WI38 (cell line): ENCODE data around the gene RBP5.

Experiments used
- H3K4me3 ChIP-seq: 2 replicates; pipeline ENCODE4 v1.5.1; 2011; ENCODE audit warnings: low read depth, mild to moderate bottlenecking, control low read depth, low read length
- CTCF ChIP-seq: IDR thresholded peaks from 2 replicates; pipeline ENCODE4 v1.5.1; 2012; ENCODE audit warnings: low read depth, mild to moderate bottlenecking, control low read depth, low read length

The RBP5 gene

GRCh38 chr12:7161811-7162210, 33.1 kb upstream of the RBP5 start:
- H3K4me3 ChIP-seq, result no peak overlapping the region
- TF ChIP-seq CTCF, result no peak

- no peak for TF ChIP-seq CTCF
- H3K4me3 ChIP-seq, result no peak overlapping the region
Measured at GRCh38 chr12:7161327-7161726, 32.6 kb upstream of the RBP5 start.

- no peak overlapping the region for H3K4me3 ChIP-seq
- TF ChIP-seq CTCF, result no peak
Measured at GRCh38 chr12:7160183-7160582, 31.5 kb upstream of the RBP5 start.

GRCh38 chr12:7158781-7159609, 30.3 kb upstream of the RBP5 start:
- H3K4me3 ChIP-seq, result no peak overlapping the region
- TF ChIP-seq CTCF, result no peak

- TF ChIP-seq CTCF, result no peak
Measured at GRCh38 chr12:7157391-7157790, 28.7 kb upstream of the RBP5 start.

GRCh38 chr12:7156259-7157197, 27.8 kb upstream of the RBP5 start:
- TF ChIP-seq CTCF, result no peak

More at GRCh38 chr12:7157391-7157790, 28.7 kb upstream of the RBP5 start:
- no peak overlapping the region for H3K4me3 ChIP-seq

GRCh38 chr12:7155471-7156034, 26.9 kb upstream of the RBP5 start:
- no peak for TF ChIP-seq CTCF
- H3K4me3 ChIP-seq, result no peak overlapping the region

More at GRCh38 chr12:7156259-7157197, 27.8 kb upstream of the RBP5 start:
- H3K4me3 ChIP-seq, result no peak overlapping the region
